Sigmoid colon (tissue), 4 donors: Measurements from ENCODE around the gene OR8B8.

ENCODE experiments used
- EP300 ChIP-seq, 4 donors: sonication (generic); formaldehyde crosslinking; IDR thresholded peaks; one replicate each; pipeline ENCODE4 v1.6.1; 2017; ENCODE audit warnings: antibody characterized with exemption in 4 of 4
- POLR2A ChIP-seq, 2 donors: fragments of 450-650 bp; IDR thresholded peaks; one replicate each; pipeline ENCODE4 v1.6.1; 2016; ENCODE audit warnings: antibody characterized with exemption in 2 of 2, mild to moderate bottlenecking in 2 of 2, moderate library complexity in 2 of 2
- POLR2AphosphoS5 ChIP-seq, 4 donors: sonication (generic); formaldehyde crosslinking; IDR thresholded peaks; one replicate each; pipeline ENCODE4 v1.6.1; 2017; ENCODE audit warnings: antibody characterized with exemption in 4 of 4
- TF ChIP-seq, protein P1 (sequence below), 4 experiments: fragments of 450-650 bp in 3 of 4; fragments of 200-600 bp in 1 of 4; IDR thresholded peaks; one replicate each; pipeline ENCODE4 v1.5.1; 2016 to 2019; ENCODE audit warnings: antibody characterized with exemption in 4 of 4, mild to moderate bottlenecking in 3 of 4, moderate library complexity in 2 of 4

DNA sequence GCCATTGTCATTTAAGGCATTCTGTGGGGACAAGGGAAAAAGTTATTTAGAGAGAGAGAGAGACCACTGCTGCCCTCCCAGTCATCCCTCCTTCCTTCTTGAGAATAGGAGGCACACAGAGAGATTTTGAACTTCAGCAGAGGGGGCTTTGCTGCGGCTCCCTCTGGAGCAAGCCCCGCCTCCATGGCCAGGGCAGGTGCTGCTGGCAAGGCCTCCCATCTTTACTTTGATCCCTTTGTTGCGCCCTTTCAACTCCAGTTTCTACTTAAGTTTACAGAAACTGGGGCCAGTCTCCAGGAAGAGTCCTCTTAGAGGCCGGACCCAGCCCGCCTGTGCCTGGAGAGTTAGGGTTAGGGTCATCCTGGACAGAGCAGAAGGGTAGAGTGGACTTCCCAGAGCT, 4.4 kb downstream of the OR8B8 start:
- TF ChIP-seq, protein P1, sequence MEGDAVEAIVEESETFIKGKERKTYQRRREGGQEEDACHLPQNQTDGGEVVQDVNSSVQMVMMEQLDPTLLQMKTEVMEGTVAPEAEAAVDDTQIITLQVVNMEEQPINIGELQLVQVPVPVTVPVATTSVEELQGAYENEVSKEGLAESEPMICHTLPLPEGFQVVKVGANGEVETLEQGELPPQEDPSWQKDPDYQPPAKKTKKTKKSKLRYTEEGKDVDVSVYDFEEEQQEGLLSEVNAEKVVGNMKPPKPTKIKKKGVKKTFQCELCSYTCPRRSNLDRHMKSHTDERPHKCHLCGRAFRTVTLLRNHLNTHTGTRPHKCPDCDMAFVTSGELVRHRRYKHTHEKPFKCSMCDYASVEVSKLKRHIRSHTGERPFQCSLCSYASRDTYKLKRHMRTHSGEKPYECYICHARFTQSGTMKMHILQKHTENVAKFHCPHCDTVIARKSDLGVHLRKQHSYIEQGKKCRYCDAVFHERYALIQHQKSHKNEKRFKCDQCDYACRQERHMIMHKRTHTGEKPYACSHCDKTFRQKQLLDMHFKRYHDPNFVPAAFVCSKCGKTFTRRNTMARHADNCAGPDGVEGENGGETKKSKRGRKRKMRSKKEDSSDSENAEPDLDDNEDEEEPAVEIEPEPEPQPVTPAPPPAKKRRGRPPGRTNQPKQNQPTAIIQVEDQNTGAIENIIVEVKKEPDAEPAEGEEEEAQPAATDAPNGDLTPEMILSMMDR (IDR thresholded peaks at IDR 0.05): no peak
- no peak for TF ChIP-seq POLR2A (IDR thresholded peaks at IDR 0.05)
- no peak for TF ChIP-seq POLR2AphosphoS5 (IDR thresholded peaks at IDR 0.05)
- TF ChIP-seq EP300 (IDR thresholded peaks at IDR 0.05): no peak
